ENCODE data around the gene MCRIP2. TPM values are rescaled to one million over a fixed set of nuclear protein-coding genes. Genes with fewer than 3 reads are reported as not detected.

MCRIP2 gene
- polyA plus RNA-seq, 1 donor from 2014 or later: 29.1 TPM

DNA sequence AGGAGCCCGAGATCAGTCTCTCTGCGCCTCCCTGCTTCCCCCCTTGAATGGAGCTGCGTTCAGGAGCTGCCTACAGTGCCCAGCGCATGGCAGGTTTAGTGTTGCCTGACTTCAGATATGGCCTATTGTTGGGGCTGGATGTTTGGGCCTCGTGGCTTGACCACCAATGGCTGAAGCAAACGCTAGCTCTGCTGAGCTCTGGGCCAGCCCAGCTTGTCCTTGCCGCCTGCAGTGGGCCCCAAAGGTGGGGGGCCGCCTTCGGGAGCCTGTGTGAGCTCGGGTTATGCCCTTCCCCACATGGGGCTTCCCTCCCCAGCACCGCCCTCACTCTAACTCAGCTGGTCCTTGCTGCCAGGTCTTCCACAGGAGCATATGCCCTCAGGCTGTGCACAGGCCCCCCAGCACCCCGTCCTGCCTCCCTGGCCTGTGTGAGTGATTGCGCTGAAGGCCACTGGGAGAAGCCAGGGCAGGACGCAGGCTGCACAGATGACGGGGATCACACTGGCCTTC is 3.5 kb upstream of the MCRIP2 start:
- Histone ChIP-seq H2AFZ (ENCODE audit: low read depth, low read length) (no peak overlapping the region), H3K4me3 (ENCODE audit: low read length) (no peak overlapping the region), H3K79me2 (replicated peaks; ENCODE audit: insufficient read depth, low read length) (no peaks in the 10 kb centered on the region), H3F3A (ENCODE audit: insufficient read depth, low read length, poor library complexity, severe bottlenecking) (no peaks in the 10 kb centered on the region), H3K27me3 (ENCODE audit: insufficient read depth, low read depth, low read length) (no peaks in the 10 kb centered on the region), H3K9ac (ENCODE audit: low read length) (no peak overlapping the region), H3K36me3 (ENCODE audit: insufficient read depth, low read length) (no peaks in the 10 kb centered on the region), H3K9me2 (ENCODE audit: insufficient read depth, low read length) (no peaks in the 10 kb centered on the region), H3K9me3 (ENCODE audit: low read length) (no peaks in the 10 kb centered on the region), H3K4me2 (ENCODE audit: low read length) (no peak overlapping the region), H4K20me1 (ENCODE audit: insufficient read depth) (no peaks in the 10 kb centered on the region), H3K27ac (ENCODE audit: low read length) (no peak overlapping the region)
- TF ChIP-seq, protein P1, sequence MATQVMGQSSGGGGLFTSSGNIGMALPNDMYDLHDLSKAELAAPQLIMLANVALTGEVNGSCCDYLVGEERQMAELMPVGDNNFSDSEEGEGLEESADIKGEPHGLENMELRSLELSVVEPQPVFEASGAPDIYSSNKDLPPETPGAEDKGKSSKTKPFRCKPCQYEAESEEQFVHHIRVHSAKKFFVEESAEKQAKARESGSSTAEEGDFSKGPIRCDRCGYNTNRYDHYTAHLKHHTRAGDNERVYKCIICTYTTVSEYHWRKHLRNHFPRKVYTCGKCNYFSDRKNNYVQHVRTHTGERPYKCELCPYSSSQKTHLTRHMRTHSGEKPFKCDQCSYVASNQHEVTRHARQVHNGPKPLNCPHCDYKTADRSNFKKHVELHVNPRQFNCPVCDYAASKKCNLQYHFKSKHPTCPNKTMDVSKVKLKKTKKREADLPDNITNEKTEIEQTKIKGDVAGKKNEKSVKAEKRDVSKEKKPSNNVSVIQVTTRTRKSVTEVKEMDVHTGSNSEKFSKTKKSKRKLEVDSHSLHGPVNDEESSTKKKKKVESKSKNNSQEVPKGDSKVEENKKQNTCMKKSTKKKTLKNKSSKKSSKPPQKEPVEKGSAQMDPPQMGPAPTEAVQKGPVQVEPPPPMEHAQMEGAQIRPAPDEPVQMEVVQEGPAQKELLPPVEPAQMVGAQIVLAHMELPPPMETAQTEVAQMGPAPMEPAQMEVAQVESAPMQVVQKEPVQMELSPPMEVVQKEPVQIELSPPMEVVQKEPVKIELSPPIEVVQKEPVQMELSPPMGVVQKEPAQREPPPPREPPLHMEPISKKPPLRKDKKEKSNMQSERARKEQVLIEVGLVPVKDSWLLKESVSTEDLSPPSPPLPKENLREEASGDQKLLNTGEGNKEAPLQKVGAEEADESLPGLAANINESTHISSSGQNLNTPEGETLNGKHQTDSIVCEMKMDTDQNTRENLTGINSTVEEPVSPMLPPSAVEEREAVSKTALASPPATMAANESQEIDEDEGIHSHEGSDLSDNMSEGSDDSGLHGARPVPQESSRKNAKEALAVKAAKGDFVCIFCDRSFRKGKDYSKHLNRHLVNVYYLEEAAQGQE (IDR thresholded peaks at IDR 0.05; ENCODE audit: borderline replicate concordance): no peak
- TF ChIP-seq SMC3 (conservative IDR thresholded peaks at IDR 0.05; ENCODE audit: poor library complexity): no peak
- no peak for TF ChIP-seq TAF1 (IDR thresholded peaks at IDR 0.05; ENCODE audit: low read depth)
- no peak for TF ChIP-seq MXI1 (conservative IDR thresholded peaks at IDR 0.05; ENCODE audit: poor library complexity, severe bottlenecking)
- no peak for TF ChIP-seq EZH2 (IDR thresholded peaks at IDR 0.05; ENCODE audit: borderline replicate concordance, insufficient read depth, low read length, poor library complexity, severe bottlenecking)
- no peak for TF ChIP-seq RAD21 (conservative IDR thresholded peaks at IDR 0.05)
- no peak for TF ChIP-seq POLR2AphosphoS5 (IDR thresholded peaks at IDR 0.05)
- TF ChIP-seq, protein P2, sequence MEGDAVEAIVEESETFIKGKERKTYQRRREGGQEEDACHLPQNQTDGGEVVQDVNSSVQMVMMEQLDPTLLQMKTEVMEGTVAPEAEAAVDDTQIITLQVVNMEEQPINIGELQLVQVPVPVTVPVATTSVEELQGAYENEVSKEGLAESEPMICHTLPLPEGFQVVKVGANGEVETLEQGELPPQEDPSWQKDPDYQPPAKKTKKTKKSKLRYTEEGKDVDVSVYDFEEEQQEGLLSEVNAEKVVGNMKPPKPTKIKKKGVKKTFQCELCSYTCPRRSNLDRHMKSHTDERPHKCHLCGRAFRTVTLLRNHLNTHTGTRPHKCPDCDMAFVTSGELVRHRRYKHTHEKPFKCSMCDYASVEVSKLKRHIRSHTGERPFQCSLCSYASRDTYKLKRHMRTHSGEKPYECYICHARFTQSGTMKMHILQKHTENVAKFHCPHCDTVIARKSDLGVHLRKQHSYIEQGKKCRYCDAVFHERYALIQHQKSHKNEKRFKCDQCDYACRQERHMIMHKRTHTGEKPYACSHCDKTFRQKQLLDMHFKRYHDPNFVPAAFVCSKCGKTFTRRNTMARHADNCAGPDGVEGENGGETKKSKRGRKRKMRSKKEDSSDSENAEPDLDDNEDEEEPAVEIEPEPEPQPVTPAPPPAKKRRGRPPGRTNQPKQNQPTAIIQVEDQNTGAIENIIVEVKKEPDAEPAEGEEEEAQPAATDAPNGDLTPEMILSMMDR (IDR thresholded peaks at IDR 0.05; ENCODE audit: poor library complexity, severe bottlenecking): no peak
- no peak for TF ChIP-seq EP300 (conservative IDR thresholded peaks at IDR 0.05; ENCODE audit: poor library complexity, severe bottlenecking)

DNA sequence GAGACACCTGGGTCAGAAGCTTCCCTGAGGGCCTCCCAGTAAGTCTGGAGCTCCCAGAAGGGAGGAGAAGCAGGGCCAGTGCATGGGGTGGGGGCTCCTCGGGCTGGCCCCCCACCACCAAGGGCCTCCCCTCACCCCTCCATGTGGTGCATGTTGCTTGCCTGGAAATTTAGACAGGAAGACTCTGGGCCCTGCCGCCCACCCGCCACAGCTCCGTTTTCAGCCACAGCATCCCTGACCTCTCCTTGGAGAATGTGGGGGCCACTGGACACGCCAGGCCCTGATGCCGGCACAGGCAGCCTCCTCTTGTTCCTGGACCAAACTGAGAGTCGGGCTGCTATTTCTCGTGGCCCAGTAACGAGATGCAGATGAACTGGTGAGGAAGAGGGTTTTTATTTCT is 2.8 kb upstream of the MCRIP2 start:
- H3K36me3 ChIP-seq (ENCODE audit: insufficient read depth, low read length): no peaks in the 10 kb centered on the region
- H3K9me3 ChIP-seq (ENCODE audit: low read length): no peaks in the 10 kb centered on the region
- H3F3A ChIP-seq (ENCODE audit: insufficient read depth, low read length, poor library complexity, severe bottlenecking): no peaks in the 10 kb centered on the region
- H3K4me3 ChIP-seq (ENCODE audit: low read length): no peak overlapping the region
- H4K20me1 ChIP-seq (ENCODE audit: insufficient read depth): no peaks in the 10 kb centered on the region
- H3K27ac ChIP-seq (ENCODE audit: low read length): no peak overlapping the region
- H3K4me2 ChIP-seq (ENCODE audit: low read length): no peak overlapping the region
- no peak for TF ChIP-seq POLR2AphosphoS5 (IDR thresholded peaks at IDR 0.05)
- TF ChIP-seq, protein P2 (IDR thresholded peaks at IDR 0.05; ENCODE audit: poor library complexity, severe bottlenecking): no peak
- no peak for TF ChIP-seq EP300 (conservative IDR thresholded peaks at IDR 0.05; ENCODE audit: poor library complexity, severe bottlenecking)
- TF ChIP-seq, protein P1 (IDR thresholded peaks at IDR 0.05; ENCODE audit: borderline replicate concordance): no peak
- TF ChIP-seq SMC3 (conservative IDR thresholded peaks at IDR 0.05; ENCODE audit: poor library complexity): no peak
- TF ChIP-seq EZH2 (IDR thresholded peaks at IDR 0.05; ENCODE audit: borderline replicate concordance, insufficient read depth, low read length, poor library complexity, severe bottlenecking): no peak
- no peaks in the 10 kb centered on the region for H3K9me2 ChIP-seq (ENCODE audit: insufficient read depth, low read length)
- H2AFZ ChIP-seq (ENCODE audit: low read depth, low read length): no peak overlapping the region
- H3K79me2 ChIP-seq (replicated peaks; ENCODE audit: insufficient read depth, low read length): no peaks in the 10 kb centered on the region
- no peak overlapping the region for H3K9ac ChIP-seq (ENCODE audit: low read length)
- no peaks in the 10 kb centered on the region for H3K27me3 ChIP-seq (ENCODE audit: insufficient read depth, low read depth, low read length)

All from neural cell (in vitro differentiated cells).